Activated naive CD4-positive, alpha-beta T cell (primary cell): ENCODE data around the gene GOLGA6L9.
"Not testable (repeated sequence)": the region's sequence is repeated elsewhere in the genome, so short reads cannot be mapped to it uniquely, and the experiment has no call there.

ENCODE experiments used
- DNase-seq, 4 experiments: peaks; one replicate each; lab custom pipeline; 2025; lab: John Stamatoyannopoulos, UW

GOLGA6L9 gene

DNA sequence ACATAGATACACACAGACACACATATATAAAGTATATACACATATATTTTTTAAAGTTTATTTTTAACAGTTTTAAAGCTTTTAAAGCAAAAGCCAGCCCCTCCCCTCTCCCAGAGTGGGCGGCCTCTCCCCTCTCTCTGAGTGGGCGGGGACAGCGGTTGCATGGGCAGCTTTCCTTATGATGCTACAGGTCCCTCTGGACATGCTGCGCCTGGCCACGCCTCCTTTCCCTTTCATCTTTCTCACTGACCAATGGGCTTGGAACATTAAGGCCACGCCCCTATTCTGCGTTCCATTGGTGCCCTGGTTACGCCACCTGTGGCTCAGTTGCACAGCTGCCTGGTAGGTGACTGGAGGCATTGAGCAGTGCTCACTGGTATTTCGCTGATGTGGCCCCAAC lies at the start of gene GOLGA6L9:
Gene GOLGA6L9, plus strand, starts transcription at position 124 of the 400 bp plus-strand sequence. Its CDS starts 264 bp downstream, at position 388.
- not testable (repeated sequence) for DNase-seq

GRCh38 chr15:82381330-82381955 lies 48.2 kb upstream of the GOLGA6L9 start:
- not testable (repeated sequence) for DNase-seq

DNA sequence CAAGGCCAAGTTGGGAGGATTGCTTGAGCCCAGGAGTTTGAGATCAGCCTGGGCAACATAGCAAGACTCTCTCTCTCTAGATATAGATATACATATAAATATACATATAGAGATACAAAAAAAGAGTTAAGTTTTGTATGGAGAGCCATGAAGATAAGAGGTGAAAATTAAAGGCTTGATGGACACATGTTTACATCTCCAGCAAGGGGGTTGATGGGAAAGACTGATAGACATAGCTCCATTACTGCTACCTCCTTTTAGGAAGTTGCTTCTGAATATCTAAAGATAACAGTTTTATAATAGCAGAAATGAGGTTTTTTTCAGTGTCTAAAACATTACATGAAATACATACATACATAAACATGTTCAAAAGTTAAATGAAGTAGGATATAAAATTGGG lies 42.4 kb upstream of the GOLGA6L9 start:
- DNase-seq: not testable (repeated sequence)

- DNase-seq: not testable (repeated sequence)
Measured at GRCh38 chr15:82390152-82390551, 39.5 kb upstream of the GOLGA6L9 start.

DNA sequence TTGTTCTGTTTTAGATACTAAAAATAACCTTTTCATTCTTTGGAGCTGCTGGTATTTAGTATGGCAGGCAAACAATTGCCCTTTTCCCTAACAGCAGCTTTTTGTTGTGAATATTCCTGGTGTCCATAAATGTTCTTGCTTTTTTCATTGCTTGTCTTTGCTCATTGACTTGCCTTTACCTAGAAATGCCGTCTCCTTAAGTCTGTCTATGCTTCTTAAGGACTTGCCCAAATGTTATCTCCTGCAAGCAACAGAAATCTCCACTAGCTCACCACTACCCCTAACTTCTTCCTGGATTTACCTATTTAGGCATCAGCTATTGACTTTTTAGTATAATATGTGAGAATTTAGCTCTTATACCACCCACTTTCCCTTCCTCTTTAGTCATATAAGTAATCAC lies 37.5 kb upstream of the GOLGA6L9 start:
- DNase-seq: not testable (repeated sequence)

GRCh38 chr15:82393671-82394070 lies 35.9 kb upstream of the GOLGA6L9 start:
- DNase-seq: no peak

DNA sequence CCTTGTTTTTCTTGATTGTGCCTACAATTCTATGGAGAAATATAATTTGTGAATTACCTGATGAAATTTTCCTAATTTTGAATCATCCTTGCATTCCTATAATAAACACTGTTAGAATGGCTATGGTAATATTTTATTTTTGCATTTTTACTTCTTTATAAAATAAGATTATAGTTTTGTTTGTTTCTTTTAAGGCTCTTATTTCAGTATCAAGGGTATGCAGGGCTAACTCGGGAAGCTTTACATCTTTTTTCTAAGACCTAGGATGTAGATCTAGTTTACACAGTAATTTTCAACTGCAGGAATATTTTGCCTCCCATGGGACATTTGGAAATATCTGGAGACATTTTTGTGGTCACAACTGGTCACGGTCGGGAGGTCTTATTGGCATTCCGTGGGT lies 33.8 kb upstream of the GOLGA6L9 start:
- DNase-seq: not testable (repeated sequence)

DNA sequence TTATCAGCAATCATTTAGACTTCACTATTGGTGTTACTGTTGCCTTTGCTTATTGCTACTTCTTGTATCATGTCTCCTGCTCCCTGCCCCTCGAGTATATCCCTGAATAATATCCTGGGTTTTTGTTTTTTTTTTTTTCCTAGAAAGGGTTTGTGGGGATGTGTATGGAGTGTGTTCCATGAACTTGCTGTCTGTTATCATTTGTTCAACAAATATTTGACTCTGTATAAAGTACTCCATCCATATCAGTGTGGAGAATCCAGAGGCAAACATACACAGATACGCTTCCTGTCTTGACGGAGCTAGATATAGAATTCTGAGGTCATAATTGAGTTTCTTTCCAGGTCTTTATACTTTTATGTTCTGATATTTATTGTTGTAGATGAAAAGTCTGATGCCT lies 31.8 kb upstream of the GOLGA6L9 start:
- DNase-seq: no peak

DNA sequence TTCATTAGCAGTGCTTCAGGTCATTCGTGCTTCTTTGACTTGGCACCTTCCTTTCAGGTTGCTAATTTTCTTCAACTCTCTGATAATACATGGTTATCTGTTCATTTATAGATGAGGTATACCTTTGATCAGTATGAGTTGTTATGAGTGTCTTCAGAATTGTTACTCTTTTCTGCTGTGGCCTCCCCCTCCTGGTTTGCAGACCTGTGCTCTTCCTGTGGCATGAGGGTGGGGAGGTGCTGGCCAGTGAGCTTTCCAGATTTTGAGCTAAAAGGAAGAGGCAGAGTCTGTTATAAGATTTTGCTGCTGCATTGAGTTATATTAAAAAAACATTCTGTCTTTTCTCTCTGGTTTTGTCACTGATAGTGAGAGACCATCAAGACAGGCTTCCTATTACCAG lies 30.8 kb upstream of the GOLGA6L9 start:
- no peak for DNase-seq

GRCh38 chr15:82399366-82400103 lies 30.1 kb upstream of the GOLGA6L9 start:
- DNase-seq: not testable (repeated sequence)

- DNase-seq: not testable (repeated sequence)
Measured at GRCh38 chr15:82401918-82402317, 27.7 kb upstream of the GOLGA6L9 start.

GRCh38 chr15:82402341-82402740 lies 27.3 kb upstream of the GOLGA6L9 start:
- DNase-seq: not testable (repeated sequence)

DNA sequence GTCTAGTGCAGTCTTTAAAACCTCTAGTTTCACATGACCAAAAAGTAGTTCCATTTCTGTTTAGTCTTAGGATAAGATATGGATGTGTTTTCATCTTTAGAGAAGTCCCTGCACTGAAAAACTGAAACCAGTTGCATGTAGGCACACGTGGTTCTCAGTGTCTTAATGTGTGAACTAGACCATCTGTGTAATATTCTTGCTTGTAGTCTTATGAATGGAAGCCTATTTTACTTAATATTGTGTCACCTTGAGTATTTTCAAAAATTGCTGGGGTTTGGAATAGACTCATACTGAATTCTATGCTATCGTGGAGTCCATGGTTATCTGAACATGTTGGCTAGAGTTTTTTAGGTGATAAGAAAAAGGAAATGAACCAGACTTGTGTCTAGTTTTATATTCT lies 23.4 kb upstream of the GOLGA6L9 start:
- not testable (repeated sequence) for DNase-seq

- DNase-seq: not testable (repeated sequence)
Measured at GRCh38 chr15:82410306-82410705, 19.3 kb upstream of the GOLGA6L9 start.

- DNase-seq: not testable (repeated sequence)
Measured at GRCh38 chr15:82411595-82411994, 18.0 kb upstream of the GOLGA6L9 start.

DNA sequence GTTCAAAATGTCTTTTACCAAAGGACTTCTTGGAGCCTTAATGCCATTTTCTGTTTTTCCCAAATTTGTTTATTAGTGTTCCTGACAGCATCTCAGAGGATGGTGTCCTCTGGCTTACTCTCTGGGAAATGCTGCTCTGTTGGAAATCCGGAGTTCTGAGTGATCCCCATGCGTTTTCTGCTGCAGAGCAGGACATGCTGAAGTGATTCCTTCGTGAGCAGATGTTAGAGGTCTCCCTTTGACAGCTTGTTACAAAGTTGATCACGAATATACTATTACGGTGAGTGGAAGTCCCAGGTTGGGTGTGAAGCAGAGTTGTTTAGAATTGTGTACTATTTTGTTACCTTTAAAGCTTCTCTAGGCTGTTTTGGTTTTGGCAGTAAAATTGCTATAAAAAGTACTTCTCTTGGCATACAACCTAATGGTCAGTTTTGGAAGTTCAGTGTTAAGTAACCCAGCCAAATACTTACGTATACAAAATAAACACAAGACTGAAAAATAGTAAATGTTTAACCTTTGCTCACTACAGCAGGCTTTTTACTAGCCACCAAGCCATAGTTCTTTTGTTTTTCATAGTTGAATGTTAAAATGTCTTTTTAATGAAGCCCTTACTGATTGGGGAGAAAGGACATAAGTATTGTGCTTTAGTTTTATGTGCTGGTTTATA lies 15.0 kb upstream of the GOLGA6L9 start:
- DNase-seq: not testable (repeated sequence)

DNA sequence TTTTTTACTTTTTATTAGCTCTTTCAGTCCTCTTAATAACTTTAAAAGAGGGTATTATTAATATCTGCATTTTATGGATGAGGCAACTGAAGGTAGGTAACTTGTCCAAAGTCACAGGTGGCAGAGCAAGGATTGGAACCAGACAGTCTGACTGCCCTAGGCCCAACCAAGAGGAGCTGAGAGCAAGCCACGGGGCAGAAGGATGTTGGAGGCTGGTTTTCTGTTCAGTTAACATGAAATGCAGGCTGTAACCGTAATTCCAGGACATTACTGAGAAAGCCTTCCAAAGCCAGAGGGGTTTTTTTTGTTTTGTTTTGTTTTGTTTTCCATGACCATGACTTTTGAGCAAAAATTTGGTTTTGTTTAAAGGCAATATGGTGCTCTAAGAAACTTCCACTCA lies 9.1 kb upstream of the GOLGA6L9 start:
- DNase-seq: not testable (repeated sequence)

GRCh38 chr15:82420966-82421365 lies 8.7 kb upstream of the GOLGA6L9 start:
- DNase-seq: not testable (repeated sequence)

- DNase-seq: not testable (repeated sequence)
Measured at GRCh38 chr15:82427117-82427516, 2.5 kb upstream of the GOLGA6L9 start.

DNA sequence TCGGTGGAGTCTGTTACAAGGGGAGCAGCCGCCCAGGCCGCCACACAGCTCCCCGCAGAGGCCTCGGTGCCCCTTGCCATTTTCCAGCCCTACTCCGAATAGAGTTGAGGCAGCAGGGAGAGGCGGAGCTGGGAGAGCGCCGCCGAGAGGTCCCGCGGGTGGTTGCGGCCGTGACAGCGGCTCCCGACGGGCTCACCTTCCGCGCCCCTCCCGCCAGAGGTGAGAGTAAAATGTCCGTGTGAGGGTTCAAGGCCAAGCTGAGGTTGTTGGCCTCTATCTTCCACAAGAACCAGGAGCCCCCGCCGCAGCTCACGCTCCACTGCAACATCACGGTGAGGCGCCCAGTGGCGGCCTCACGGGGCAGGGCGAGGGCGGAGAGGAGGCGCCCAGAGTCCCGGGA lies 15.8 kb downstream of the GOLGA6L9 start:
- DNase-seq: not testable (repeated sequence)

DNA sequence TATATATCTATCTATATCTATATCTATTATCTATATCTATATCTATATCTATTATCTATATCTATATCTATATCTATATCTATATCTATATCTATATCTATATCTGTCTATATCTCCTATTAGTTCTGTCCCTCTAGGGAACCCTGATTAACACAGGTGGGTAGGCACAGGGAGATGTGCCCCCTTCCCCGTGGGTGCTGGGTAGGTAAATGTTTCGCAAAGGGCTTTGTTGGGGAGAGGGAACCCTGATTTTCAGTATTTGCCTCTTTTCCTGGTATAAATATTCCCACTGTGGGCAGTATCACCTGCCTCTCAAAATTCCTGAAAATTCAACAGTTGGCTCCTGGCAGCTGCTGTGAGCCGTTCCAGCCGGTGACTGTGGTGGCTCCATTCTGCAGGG lies 27.7 kb downstream of the GOLGA6L9 start:
- DNase-seq: not testable (repeated sequence)

DNA sequence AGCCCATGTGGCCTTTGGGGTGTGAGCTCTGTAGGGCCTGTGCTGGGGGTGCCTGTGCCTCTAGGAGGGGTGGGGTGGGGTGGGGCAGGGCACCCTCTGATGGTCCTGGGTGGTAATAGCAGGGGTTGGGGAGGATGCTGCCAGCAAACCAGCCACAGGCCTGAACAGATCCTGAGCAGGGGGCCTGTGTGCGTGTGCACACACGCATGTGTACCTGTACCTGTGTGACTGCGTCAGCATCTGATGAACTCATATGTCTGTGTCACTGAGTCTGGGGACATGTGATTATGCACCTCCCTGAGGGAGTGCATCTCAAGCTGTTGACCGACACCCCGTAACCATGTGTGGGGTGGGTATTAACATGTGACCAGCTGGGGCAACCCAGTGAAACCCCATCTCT lies 36.0 kb downstream of the GOLGA6L9 start:
- DNase-seq: not testable (repeated sequence)

DNA sequence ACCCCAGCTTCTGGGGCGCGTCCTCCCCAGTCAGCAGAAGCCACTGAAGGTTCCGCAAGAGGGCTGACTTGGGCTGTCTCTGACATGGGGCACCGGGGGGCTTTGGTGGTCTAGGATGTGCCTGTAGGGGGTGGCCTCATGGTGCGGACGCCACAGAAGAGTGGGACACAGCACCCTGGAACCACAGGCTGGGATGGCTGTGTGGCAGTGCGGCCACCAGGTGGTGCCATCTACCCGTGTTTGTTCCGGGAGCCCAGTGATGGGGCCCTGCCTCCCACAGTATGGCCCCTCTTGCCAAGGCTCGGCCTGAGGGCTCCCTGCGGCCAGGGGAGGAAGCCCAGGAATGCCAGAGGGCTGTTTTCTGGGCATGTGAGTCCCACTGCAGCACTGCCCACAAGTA lies 38.6 kb downstream of the GOLGA6L9 start:
- not testable (repeated sequence) for DNase-seq
